Measurements from ENCODE around the gene TBC1D14. TPM values are rescaled to one million over a fixed set of nuclear protein-coding genes. Genes with fewer than 3 reads are reported as not detected.
"Not testable (repeated sequence)": the region's sequence is repeated elsewhere in the genome, so short reads cannot be mapped to it uniquely, and the experiment has no call there.

Gene TBC1D14
- total RNA-seq, 1 donor from 2014 or later, result 48.1 TPM

DNA sequence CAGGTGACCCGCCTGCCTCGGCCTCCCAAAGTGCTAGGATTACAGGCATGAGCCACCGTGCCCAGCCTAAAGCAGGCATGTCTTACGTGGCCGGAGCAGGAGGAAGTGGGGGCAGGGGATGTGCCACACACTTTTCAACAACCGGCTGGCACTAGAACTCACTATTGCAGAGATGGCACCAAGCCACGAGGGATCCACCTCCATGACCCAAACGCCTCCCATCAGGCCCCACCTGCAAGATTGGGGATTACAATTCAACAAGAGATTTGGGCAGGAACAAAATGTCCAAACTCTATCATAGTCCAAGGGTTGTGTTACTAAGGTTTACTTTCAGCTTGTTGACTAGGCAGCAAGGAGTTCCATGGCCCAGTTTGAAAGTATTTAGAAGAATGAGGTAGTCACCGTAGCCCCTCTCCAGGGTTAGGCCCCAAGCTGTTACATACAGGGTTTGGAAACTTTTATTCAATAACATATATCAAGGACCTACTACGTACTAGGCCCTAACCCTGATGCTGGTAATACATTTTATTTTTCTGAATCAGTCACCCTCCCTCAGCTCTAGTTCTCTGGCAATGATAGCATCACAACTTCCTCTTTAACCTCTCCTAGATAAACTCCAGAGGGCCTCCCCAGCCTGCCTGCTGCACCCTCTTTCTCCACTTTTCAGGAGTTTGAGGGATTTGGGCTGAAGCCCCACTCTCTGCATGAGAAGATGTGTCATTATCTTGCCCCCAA, 18.0 kb upstream of the TBC1D14 start:
- no peak for ATAC-seq

DNA sequence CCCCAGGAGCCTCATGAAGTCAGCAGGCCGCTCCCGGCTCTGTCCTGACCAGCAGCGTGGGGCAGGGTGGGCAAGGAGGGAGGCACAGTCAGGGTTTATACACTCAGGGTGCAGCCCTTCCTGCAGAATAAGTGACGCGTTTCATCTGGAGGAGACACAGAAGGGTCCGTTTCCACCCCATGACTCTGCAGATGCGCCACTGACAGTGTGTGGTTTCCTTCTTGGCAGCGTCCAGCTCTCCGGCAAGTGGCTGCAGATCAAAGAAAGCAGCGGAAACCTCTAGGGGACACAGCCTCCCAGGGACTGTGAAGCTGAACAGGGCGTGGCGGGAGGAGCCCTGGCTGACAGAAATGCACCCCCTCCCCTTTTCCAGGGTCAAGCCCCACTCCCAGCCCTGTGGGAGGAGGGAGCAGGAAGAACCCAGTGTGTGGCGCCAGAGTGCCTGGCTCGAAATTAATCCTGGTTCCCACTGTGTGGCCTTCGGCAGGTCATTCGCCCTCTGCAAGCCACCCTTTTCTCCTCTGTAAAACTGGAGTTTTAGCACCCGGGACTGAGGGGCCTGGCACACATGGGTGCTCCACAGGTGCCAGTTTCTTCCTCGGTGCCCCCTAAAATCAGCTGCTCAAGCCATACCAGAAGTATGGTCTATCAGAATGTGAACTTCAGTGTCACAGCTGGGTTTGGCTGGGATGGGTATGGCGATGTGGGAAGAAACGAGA, 17.3 kb upstream of the TBC1D14 start:
- ATAC-seq, result peak; percentile 24

DNA sequence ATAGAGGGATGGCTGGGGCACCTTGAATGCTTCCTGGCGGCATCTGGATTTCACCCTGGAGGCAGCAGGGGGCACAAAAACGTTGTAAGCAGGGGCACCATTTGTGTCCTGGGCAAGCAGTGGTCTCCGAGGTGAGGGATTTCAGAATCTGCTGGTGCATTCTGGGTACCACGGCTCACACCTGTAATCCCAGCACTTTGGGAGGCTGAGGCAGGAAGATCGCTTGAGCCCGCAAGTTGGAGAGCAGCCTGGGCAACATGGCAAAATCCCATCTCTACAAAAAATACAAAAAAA, 16.8 kb upstream of the TBC1D14 start:
- ATAC-seq, result no peak

DNA sequence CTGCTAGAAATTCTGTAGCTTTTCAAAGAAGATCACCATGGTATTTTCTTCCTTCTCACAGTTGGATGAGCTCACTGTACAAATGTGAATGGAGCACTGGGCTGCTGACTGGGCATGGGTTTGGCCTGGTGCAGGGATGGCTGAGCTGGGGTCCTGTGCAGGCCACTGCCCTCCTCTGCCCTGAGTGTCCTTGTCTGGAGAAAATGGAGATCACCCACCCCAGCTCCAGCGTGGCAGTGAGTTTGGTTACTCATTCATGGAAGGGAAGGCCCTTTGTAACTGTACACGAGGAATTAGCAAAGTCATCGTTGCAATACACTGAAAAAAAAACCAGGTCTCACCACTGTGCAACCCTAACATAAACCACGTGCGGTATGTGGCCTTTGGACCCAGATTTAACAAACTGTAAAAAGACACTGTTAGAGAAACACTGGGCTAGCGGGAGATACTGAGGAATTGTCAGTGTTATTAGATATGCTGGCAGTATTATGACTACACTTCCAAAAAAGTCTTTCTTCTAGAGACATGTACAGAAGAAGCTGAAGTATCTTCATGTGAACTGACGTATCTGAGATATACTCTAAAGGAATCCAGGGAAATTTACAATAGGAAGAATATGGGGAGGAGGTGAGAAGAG, 16.1 kb upstream of the TBC1D14 start:
- ATAC-seq, result no peak

DNA sequence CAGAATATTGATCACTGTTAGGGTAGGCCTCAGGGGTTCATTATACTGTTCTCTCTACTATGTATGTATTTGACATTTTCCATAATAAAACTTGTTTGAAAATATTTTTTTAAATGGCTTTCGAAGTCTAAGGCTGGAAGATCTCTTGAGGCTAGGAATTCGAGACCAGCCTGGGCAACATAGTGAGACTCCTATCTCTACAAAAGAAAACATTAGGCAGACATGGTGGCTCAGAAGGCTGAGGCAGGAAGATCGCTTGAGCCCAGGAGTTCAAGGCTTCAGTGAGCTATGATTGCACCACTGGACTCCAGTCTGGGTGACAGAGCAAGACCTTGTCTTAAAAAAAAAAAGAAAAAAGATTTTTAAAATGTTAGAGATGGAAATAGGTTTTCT, 15.5 kb upstream of the TBC1D14 start:
- no peak for ATAC-seq

DNA sequence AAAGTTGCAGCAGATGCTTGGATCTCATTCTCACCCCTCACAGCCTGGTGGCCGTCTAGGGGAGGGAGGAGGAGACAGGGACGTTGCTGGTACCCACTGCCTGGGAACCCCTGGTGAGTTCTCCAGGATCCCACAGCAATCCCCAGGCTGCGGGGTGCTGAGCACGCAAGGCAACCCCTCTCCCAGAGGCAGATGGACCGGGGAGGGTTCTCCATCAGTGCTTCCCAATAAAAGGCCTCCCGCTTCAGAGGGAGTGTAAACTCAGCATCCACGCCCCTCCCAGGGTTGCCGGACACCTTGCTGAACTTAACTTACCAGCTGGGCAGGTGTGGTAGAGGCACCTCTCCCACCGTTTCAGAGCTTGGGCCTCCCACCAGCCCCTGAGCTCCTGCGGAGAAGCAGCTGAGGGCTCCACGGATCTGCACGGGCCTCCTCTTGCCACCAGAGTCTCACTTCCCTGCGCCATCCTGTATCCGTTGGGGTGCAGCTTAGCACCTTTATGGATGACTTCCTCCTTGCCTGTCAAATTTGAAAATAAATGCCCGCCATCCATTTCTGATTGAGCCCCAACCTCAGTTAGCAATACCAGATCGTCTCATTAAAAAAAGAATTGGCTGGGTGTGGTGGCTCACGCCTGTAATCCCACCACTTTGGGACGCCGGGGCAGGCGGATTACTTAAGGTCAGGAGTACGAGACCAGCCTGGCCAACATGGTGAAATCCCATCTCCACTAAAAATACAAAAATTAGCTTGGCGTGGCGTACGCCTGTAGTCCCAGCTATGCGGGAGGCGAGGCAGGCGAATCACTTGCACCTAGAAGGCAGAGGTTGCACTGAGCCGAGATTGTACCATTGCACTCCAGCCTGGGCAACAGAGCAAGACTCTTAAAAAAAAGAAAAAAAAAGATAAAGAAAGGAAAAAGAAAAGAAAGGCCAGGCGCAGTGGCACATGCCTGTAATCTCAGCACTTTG, 14.8 kb upstream of the TBC1D14 start:
- no peak for ATAC-seq

DNA sequence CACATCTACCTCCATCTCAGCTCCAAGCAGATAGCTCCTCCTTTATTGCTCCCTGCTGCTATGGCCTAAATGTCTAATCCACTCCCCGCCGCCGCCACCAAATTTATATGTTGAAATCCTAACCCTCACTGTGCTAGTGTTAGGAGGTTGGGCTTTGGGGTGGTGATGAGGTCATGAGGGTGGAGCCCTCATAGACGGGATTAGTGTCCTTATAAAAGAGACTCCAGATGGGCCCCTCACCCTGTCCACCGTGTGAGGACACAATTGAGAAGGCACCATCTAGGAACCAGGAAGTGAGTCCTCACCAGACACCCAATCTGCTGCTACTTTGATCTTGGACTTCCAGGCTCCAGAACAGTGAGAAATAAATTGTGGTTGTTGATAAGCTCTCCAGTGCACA, 13.6 kb upstream of the TBC1D14 start:
- ATAC-seq, result no peak

DNA sequence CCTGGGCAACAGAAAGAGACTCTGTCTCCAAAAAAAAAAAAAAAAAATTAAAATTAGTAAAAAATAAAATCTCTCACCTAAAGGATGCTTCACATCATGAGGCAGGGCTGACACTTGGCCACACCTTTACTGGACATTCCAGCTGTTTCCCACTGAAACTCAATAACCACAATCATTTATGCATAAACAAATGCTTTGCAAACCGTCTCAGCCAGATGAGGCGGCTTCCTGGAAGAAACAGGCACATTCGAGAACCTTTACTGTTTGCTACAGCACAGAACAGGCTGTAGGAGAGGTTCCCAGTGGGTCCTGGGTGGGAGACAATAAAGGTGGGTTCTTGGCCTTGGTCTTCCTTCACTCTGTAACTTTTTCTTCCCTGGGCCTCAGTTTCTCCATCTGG, 10.9 kb upstream of the TBC1D14 start:
- ATAC-seq, result no peak

DNA sequence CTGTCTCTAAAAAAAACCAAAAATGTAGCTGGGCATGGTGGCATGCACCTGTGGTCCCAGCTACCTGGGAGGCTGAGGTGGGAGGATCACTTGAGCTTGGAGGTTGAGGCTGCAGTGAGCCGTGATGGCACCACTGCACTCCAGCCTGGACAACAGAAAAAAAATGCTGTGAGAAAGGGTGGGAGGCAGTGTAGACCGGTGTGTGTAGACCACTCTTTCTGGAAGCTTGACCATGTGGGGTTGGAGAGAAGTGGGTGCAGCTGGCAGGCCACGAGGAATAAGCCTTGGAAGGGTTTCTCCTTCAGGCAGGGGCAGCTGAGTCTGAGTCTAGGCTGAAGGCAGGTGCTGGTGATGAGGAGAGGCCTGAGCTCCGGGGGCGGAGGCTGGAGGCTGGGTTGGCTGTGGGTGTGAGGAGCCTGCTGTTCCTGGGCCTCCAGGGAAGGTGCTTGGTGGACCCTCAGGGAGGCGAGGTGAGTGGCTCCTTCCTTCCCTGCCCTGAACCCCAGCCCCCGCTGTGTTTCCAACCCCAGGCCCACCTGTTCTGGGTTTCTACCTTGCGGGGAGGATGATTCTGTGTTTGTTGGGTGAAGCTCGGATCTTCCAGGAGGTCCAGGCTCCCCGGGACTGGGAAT, 9.3 kb upstream of the TBC1D14 start:
- no peak for ATAC-seq

DNA sequence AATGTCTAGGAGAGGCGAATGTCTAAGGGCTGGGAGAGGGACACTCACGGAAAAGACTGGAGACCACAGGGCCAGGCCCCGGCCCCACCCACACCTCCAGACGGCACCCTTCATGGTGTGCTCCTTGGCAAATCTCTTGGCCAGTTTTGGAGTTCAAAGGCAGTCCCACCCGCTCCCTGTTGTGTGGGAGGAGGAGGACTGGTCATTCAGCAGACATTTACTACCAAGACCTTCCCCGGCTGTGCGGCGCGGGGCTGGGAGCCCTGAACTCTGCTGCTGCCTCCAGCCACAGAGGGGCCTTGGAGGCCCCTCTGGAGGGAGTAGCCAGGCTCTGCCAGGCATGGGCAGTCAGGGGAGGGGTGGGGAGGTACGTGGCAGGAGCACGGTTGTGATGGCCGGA, 8.7 kb upstream of the TBC1D14 start:
- peak; percentile 17 for ATAC-seq

DNA sequence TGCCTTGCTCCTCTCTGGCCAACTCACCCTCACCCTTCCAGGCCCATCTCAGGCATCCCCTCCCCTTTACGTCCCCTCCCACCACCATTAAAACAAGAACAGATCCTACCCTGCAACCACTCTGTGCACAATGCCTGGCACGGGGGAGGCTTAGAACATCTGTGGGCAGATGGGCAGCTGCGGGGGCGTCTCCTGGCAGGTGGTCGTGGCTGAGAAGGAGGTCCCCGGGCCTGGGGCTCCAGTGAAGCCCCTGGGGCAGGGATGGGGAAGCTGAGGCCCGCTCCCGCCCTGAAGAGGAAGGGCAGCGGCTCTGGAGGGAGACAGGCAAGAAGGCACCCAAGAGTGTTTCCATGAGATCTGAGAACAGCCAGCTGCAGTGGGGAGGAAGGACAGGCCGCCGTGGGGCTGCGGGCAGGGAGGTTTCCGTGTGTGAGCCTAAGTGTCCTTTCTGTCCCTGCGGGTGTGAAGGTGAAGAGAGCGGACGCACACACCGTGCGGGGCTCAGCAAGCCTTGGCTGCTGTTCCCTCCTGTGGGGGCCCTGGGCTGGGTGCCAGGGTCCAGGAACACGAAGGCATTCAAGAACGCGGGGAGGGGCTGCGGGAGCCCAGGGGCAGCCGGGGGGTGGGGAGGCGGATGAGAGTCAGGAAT, 7.8 kb upstream of the TBC1D14 start:
- no peak for ATAC-seq

DNA sequence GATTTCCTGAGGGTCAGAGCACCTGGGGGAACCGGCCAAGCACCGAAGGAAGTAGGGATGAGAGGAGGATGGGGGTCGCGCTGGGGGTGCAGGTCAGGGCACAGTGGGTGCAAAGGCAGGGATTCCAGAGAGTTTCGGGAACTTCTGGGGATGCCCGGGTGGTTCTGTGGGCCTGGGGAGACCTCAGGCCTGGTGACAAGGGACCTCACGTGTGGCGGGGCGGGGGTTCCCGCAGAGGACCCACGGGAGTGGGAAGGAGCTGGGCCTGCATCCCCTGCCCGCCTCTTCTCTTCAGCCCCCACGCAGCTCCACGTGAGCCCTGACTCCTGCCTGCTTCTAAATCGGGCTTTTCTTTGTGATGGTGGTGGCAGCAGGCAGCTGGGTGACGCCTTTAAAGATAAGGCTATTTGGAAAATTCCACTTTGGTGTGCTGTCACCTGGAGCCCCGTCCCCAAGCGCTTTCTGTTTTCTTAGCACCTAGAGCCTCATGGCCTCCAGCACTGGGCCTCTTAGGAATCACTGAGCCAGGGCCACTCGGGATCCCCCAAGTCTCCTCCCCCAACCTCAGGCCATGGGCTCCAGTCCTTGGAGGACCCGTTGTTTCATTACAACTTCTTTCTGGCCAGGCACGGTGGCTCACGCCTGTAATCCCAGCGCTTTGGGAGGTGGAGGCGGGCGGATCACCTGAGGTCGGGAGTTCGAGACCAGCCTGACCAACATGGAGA, 7.1 kb upstream of the TBC1D14 start:
- no peak for ATAC-seq

DNA sequence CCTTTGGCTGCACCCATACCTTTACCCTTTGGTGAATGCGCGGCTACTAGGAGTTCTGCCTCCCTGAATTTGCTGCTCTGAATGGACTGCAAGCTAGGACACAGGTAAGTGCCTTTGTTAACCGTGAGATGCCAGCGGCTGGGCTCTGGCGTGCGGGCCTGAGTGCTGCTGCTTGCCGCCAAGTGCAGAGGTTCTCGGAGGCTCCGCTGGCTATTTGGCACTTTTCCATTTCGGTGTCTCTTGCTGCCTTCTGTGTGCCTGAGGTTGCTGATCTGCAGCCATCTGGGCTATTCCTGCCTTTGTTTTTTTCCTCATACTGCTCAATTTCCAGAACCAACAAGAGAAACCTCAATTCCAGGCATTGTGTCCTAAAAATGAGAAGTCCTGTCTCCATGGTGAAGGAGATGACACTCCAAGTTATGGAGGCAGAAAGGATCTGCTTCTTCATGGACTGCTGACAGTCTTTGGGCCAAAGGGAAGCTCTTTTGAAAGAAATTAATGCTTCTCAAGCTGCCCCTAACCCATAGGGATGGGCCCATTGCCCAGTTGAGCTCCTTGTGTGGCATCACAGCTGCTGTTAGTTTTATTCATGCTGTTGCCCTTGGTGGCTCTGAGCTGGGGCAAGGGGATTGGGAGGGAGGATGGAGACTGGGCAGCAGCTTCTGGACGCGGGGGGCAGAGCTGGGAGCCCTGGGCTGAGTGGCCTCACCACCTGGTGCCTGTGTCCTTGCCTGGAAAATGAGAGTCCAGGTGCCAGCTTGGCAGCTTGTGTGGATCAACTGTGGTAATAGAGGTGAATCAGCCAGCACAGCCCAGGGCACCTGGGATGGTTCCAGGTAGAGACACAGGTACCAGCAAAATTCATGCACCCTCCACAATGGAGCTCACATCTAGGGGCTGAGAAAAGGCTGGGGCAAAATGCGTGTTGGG, 3.8 kb upstream of the TBC1D14 start:
- ATAC-seq, result no peak

DNA sequence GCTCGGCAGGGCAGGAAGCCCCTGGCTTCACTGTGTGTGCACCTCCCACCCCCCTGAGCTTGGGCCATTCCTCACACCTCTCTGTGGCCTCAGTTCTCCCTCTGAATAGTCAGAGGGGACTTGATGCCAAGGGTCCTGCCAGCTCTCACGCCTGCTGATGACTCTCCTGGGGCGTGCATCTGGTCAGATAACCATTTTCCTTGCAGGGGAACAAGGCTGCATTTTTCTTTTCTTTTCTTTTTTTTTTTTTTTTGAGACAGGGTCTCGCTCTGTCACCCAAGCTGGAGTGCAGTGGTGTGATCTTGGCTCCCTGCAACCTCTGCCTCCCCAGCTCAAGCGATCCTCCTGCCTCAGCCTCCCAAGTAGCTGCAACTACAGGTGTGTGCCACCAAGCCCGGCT, 3.1 kb upstream of the TBC1D14 start:
- ATAC-seq, result not testable (repeated sequence)

DNA sequence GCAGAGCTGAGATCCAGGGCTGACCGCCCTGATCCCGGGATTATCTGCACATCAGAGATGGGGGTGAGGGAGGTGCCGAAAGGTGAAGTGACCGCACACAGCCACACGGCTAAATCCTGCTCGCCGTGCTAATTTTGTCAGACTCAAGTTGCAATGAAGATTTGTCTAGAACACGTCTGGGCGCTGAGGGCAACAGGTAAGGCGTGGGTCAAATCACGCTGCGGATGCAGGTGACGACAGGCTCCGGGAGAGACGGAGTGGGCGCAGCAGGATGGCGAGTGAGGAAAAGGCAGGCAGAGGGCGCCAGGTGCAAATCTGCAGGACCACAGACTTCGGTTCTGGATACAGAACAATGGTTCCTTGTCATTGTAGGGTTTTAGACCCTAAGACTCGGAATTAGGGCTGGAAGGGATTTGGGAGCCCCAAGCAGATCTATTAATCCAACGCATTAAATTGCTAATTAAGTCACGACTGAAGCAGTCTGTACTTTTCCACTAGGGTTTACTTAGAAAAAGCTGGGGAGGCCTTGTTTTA, 1.9 kb upstream of the TBC1D14 start:
- no peak for ATAC-seq

DNA sequence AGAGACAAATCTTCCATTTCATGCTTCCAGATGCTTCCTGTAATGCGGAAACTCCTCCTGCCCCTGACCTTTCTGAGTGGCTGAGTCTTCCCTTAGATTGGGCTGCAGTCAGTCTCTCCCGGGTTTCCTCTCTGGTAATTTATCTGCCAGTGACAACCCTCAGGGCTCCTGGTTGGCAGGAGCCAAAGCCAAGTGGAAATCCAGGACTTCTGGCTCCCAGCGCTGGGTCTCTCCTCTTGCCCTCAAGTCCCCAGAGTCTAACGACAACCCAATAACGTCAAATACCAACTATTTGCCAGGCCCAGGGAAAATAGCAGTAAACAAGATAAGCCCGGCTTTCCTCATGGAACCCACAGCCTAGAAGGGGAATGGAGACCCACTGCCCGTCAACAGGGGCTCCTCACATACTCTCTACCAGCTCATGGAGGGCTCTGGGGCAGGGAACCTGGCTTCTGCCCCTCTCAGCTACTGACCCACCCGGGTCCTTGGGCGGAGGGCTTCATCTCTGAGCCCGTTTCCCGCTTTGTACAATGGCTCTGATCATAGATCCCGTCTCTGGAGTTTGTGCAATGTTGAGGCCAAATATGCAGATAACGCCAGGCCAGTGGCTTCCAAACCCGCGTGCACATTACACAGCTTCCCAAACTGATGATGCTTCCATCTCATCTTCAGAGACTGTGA, 1.1 kb upstream of the TBC1D14 start:
- ATAC-seq, result no peak

DNA sequence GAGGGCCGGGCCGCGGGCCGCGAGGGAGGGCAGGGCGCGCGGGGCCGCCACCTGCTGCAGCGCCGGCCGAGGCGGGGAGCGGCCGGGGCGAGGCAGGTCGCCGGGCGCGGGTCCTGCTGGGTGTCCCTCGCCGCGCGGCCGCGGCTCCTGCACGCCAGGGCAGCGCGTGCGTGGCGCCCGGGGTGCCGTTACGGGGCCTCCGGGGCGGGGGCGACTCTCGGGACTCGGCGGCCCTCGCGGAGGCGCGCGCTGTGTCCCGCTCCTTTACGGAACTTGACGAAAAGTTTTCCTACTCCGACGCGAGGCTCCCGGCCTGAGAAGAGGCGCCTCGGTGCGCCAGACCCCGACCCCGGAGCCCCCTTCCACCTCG, 329 bp downstream of the TBC1D14 start:
- ATAC-seq, result peak; percentile 28

DNA sequence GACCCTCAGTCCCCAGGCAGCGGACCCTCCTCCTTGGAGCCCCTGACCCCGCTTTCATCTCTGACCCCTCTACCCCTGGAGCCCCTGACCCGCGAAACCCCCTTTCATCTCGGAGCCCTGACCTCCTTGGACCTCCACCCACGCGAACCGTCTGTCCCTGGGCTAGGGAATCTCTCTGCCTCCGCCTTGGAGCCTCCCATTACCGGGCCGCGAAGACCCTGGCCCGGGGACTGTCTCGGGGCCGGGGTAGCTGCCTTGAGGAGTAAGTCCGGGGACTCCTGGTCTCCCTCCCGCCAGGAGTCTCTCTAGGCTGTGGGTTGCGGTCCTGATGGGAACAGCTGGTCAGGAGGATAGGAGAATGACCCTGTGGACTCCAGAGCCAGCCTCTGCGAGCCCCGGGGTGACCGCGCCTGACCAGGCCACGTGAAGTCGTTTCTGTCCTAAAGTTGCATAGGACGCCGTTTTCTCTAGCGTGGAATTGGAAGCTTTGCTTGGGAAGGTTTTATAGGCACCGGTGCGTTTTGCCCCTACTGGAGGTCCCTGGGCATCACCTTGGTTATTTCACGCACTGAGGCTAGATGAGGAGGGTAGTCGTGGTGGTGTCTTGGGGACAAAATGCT, 824 bp downstream of the TBC1D14 start:
- no peak for ATAC-seq
